H9 (cell line): ENCODE results near the gene PKP3. TPM values are rescaled to one million over a fixed set of nuclear protein-coding genes. Genes with fewer than 3 reads are reported as not detected.

Source experiments
- DNase-seq: peaks from one replicate; pipeline ENCODE4 v3.0.0-alpha.2; 2017
- H2AFZ ChIP-seq: one replicate; pipeline ENCODE4 v1.6.1; 2013; ENCODE audit warnings: mild to moderate bottlenecking, low read length, control low read depth, moderate library complexity
- H2AK5ac ChIP-seq: 2 replicates; pipeline ENCODE4 v1.6.1; 2013; ENCODE audit warnings: low read length, control low read depth, mixed read lengths; ENCODE audit not compliant: insufficient read length
- H2BK120ac ChIP-seq: one replicate; pipeline ENCODE4 v1.6.1; 2013; ENCODE audit warnings: low read depth, mild to moderate bottlenecking, low read length, control low read depth, inconsistent platforms; ENCODE audit not compliant: poor library complexity, severe bottlenecking
- H2BK12ac ChIP-seq: 2 replicates; pipeline ENCODE4 v1.6.1; 2013; ENCODE audit warnings: low read length, control low read depth, mixed read lengths, low read depth; ENCODE audit not compliant: insufficient read length
- H2BK15ac ChIP-seq: 2 replicates; pipeline ENCODE4 v1.6.1; 2013; ENCODE audit warnings: low read depth, low read length, control low read depth
- H2BK20ac ChIP-seq: one replicate; pipeline ENCODE4 v1.6.1; 2013; ENCODE audit warnings: low read depth, mild to moderate bottlenecking, low read length, control low read depth, inconsistent platforms; ENCODE audit not compliant: poor library complexity, severe bottlenecking
- H2BK5ac ChIP-seq: 2 replicates; pipeline ENCODE4 v1.6.1; 2013; ENCODE audit warnings: low read length, control low read depth, mixed read lengths; ENCODE audit not compliant: insufficient read length
- H3K14ac ChIP-seq: 2 replicates; pipeline ENCODE4 v1.6.1; 2013; ENCODE audit warnings: low read length, control low read depth; ENCODE audit not compliant: insufficient read depth
- H3K18ac ChIP-seq: 2 replicates; pipeline ENCODE4 v1.6.1; 2013; ENCODE audit warnings: low read depth, mild to moderate bottlenecking, mixed read lengths, low read length, control low read depth; ENCODE audit not compliant: insufficient read length
- H3K23ac ChIP-seq: 2 replicates; pipeline ENCODE4 v1.6.1; 2013; ENCODE audit warnings: low read length, control low read depth, mixed read lengths, low read depth; ENCODE audit not compliant: insufficient read length
- H3K23me2 ChIP-seq: 2 replicates; pipeline ENCODE4 v1.6.1; 2013; ENCODE audit warnings: low read depth, mild to moderate bottlenecking, mixed read lengths, low read length, control low read depth; ENCODE audit not compliant: insufficient read length, poor library complexity, severe bottlenecking
- H3K27ac ChIP-seq: 2 replicates; pipeline ENCODE4 v1.5.1; 2013; ENCODE audit warnings: low read length, control low read depth, mixed read lengths, low read depth; ENCODE audit not compliant: insufficient read length
- H3K27me3 ChIP-seq: 2 replicates; pipeline ENCODE4 v1.6.1; 2013; ENCODE audit warnings: low read length, control low read depth, inconsistent platforms; ENCODE audit not compliant: insufficient read depth
- H3K4ac ChIP-seq: 2 replicates; pipeline ENCODE4 v1.6.1; 2013; ENCODE audit warnings: low read depth, mild to moderate bottlenecking, control low read depth, inconsistent platforms, low read length, moderate library complexity
- H3K4me1 ChIP-seq: 2 replicates; pipeline ENCODE4 v1.6.1; 2013; ENCODE audit warnings: low read length, control low read depth, inconsistent platforms; ENCODE audit not compliant: insufficient read depth
- H3K4me2 ChIP-seq: 2 replicates; pipeline ENCODE4 v1.6.1; 2013; ENCODE audit warnings: low read length, control low read depth, mixed read lengths; ENCODE audit not compliant: insufficient read length, insufficient read depth
- H3K56ac ChIP-seq: 2 replicates; pipeline ENCODE4 v1.6.1; 2013; ENCODE audit warnings: low read depth, mild to moderate bottlenecking, mixed read lengths, low read length, control low read depth; ENCODE audit not compliant: insufficient read length
- H3K79me1 ChIP-seq: 2 replicates; pipeline ENCODE4 v1.6.1; 2013; ENCODE audit warnings: low read depth, mild to moderate bottlenecking, moderate library complexity, low read length, control low read depth, inconsistent platforms; ENCODE audit not compliant: insufficient read depth, poor library complexity, severe bottlenecking
- H3K79me2 ChIP-seq: 2 replicates; pipeline ENCODE4 v1.6.1; 2013; ENCODE audit warnings: low read length, control low read depth, inconsistent platforms; ENCODE audit not compliant: insufficient read depth
- H3K9ac ChIP-seq: 2 replicates; pipeline ENCODE4 v1.6.1; 2013; ENCODE audit warnings: low read length, control low read depth, mixed read lengths; ENCODE audit not compliant: insufficient read length; ENCODE audit errors: extremely low read depth
- H3K9me3 ChIP-seq: one replicate; pipeline ENCODE4 v1.6.1; 2013; ENCODE audit warnings: low read depth, low read length, inconsistent platforms; ENCODE audit not compliant: control insufficient read depth
- H3T11ph ChIP-seq: one replicate; pipeline ENCODE4 v1.6.1; 2013; ENCODE audit warnings: mild to moderate bottlenecking, low read length, control low read depth, inconsistent platforms
- H4K20me1 ChIP-seq: one replicate; pipeline ENCODE4 v1.6.1; 2013; ENCODE audit not compliant: control insufficient read depth, insufficient read length, insufficient read depth
- H4K5ac ChIP-seq: 2 replicates; pipeline ENCODE4 v1.6.1; 2013; ENCODE audit warnings: low read depth, mild to moderate bottlenecking, mixed read lengths, low read length, control low read depth; ENCODE audit not compliant: insufficient read length
- H4K8ac ChIP-seq: replicated peaks from 2 replicates; pipeline ENCODE4 v1.6.1; 2013; ENCODE audit warnings: low read length, control low read depth, mixed read lengths, low read depth; ENCODE audit not compliant: insufficient read length
- H4K91ac ChIP-seq: 2 replicates; pipeline ENCODE4 v1.6.1; 2013; ENCODE audit warnings: low read depth, mild to moderate bottlenecking, moderate library complexity, mixed read lengths, low read length, control low read depth; ENCODE audit not compliant: insufficient read length
- H3K27ac Mint-ChIP-seq, 3 experiments: 2 replicates in 2 of 3; 3 replicates in 1 of 3; pipeline ENCODE4 v1.8.0; 2020 to 2021; ENCODE audit warnings: mixed read lengths in 3 of 3, mild to moderate bottlenecking in 1 of 3, moderate library complexity in 1 of 3
- H3K27me3 Mint-ChIP-seq: 2 replicates; pipeline ENCODE4 v1.8.0; 2021; ENCODE audit warnings: low read depth, mild to moderate bottlenecking, moderate library complexity, mixed read lengths
- H3K36me3 Mint-ChIP-seq, 3 experiments: 2 replicates in 2 of 3; 3 replicates in 1 of 3; pipeline ENCODE4 v1.8.0; 2020 to 2021; ENCODE audit warnings: low read depth in 3 of 3, mixed read lengths in 3 of 3; ENCODE audit not compliant: insufficient read depth in 1 of 3
- H3K4me1 Mint-ChIP-seq, 2 experiments: 2 replicates each; pipeline ENCODE4 v1.8.0; 2020; ENCODE audit warnings: mixed read lengths in 2 of 2
- H3K4me3 Mint-ChIP-seq, 2 experiments: 2 replicates in 1 of 2; 3 replicates in 1 of 2; pipeline ENCODE4 v1.8.0; 2020 to 2021; ENCODE audit warnings: mild to moderate bottlenecking in 2 of 2, mixed read lengths in 2 of 2, moderate library complexity in 1 of 2
- H3K9me3 Mint-ChIP-seq, 2 experiments: 2 replicates in 1 of 2; 3 replicates in 1 of 2; pipeline ENCODE4 v1.8.0; 2020; ENCODE audit warnings: mild to moderate bottlenecking in 2 of 2, mixed read lengths in 2 of 2, moderate library complexity in 1 of 2
- WGBS: extraction: QIAGEN DNeasy Blood & Tissue Kit; methylation state at CpG from one replicate; pipeline ENCODE4 v1.1.7; 2013; ENCODE audit warnings: missing lambda C conversion rate, low lambda C conversion rate, mixed read lengths; ENCODE audit not compliant: insufficient read length; ENCODE audit errors: extremely low coverage; 5-methylcytosine and 5-hydroxymethylcytosine counted together
- total RNA-seq: library from RNA; stranded (reverse); gene quantifications from 2 replicates; pipeline ENCODE4 v1.2.1, GENCODE V29; 2021
- TF ChIP-seq, protein P1 (sequence below): fragments of 200-600 bp; sonication (generic); conservative IDR thresholded peaks from 3 replicates; pipeline ENCODE4 v1.8.0; 2021; ENCODE audit warnings: antibody characterized with exemption, mild to moderate bottlenecking

The PKP3 gene
- total RNA-seq, 1 experiment from 2014 or later, result 41.7 TPM

DNA sequence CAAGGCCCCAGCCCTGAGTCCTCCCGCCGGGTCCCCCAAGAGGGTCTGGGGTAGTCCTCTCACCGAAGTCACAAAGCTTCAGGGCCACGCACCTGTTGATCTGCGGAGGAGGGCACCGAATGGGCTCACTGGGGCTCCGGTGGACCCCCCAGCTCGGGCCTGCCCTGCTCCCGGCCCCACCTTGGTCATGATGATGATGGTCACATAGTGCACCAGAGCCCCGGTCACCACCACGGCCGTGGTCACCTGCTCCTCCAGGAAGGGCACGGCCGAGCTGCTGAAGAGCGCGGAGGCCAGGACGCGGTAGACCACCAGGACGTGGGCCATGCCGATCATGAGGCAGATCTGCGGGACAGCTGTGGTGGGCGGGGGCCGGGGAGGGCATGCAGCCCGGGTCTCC is 34.3 kb downstream of the PKP3 start:
- H3K4me1 ChIP-seq, result no peaks in the 10 kb centered on the region
- H4K91ac ChIP-seq, result no peak overlapping the region
- no peak overlapping the region for H2AK5ac ChIP-seq
- no peak overlapping the region; the same call in 1 of the 2 replicates for H3K14ac ChIP-seq
- H4K5ac ChIP-seq, result no peak overlapping the region
- TF ChIP-seq, protein P1, sequence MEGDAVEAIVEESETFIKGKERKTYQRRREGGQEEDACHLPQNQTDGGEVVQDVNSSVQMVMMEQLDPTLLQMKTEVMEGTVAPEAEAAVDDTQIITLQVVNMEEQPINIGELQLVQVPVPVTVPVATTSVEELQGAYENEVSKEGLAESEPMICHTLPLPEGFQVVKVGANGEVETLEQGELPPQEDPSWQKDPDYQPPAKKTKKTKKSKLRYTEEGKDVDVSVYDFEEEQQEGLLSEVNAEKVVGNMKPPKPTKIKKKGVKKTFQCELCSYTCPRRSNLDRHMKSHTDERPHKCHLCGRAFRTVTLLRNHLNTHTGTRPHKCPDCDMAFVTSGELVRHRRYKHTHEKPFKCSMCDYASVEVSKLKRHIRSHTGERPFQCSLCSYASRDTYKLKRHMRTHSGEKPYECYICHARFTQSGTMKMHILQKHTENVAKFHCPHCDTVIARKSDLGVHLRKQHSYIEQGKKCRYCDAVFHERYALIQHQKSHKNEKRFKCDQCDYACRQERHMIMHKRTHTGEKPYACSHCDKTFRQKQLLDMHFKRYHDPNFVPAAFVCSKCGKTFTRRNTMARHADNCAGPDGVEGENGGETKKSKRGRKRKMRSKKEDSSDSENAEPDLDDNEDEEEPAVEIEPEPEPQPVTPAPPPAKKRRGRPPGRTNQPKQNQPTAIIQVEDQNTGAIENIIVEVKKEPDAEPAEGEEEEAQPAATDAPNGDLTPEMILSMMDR, result no peak
- H3K27me3 Mint-ChIP-seq, result peaks cover 14% of the 10 kb centered on the region
- H4K8ac ChIP-seq, result no peak overlapping the region
- H3K9me3 Mint-ChIP-seq, result no peaks in the 10 kb centered on the region; a peak in 1 of 5 replicates
- no peak overlapping the region for H3K4ac ChIP-seq
- H2BK120ac ChIP-seq, result no peak overlapping the region
- H3K23me2 ChIP-seq, result no peaks in the 10 kb centered on the region
- no peak overlapping the region for H2BK12ac ChIP-seq
- H3K4me3 Mint-ChIP-seq, result no peak overlapping the region
- H3K79me1 ChIP-seq, result no peaks in the 10 kb centered on the region
- no peak overlapping the region for H3K27ac ChIP-seq
- H3K18ac ChIP-seq, result no peak overlapping the region
- H3K9ac ChIP-seq, result no peak overlapping the region
- WGBS, result no CpG with 5 or more reads among the region's 24 CpGs
- H2BK15ac ChIP-seq, result no peak overlapping the region
- H3K23ac ChIP-seq, result no peak overlapping the region
- no peak overlapping the region for H2BK20ac ChIP-seq
- no peaks in the 10 kb centered on the region for H3K79me2 ChIP-seq
- H3T11ph ChIP-seq, result no peak overlapping the region
- no peak overlapping the region for H3K56ac ChIP-seq
- no peaks in the 10 kb centered on the region for H4K20me1 ChIP-seq
- DNase-seq, result no peak
- no peaks in the 10 kb centered on the region for H3K27me3 ChIP-seq
- no peaks in the 10 kb centered on the region for H3K9me3 ChIP-seq
- H3K4me1 Mint-ChIP-seq, result peaks cover 0 to 3% of the 10 kb centered on the region in 2 experiments; a peak in 1 of 4 replicates
- H3K27ac Mint-ChIP-seq, result no peak overlapping the region; a peak in 1 of 7 replicates
- peaks cover 0 to 7% (median 4%) of the 10 kb centered on the region in 3 experiments; a peak in 3 of 7 replicates for H3K36me3 Mint-ChIP-seq
- H2BK5ac ChIP-seq, result no peak overlapping the region
- no peak overlapping the region for H3K4me2 ChIP-seq
- H2AFZ ChIP-seq, result no peak overlapping the region
